C4-2B (cell line): ENCODE results near the gene USP2.

Source experiments
- ZFX ChIP-seq: fragments of 450-650 bp; IDR thresholded peaks from 2 replicates; pipeline ENCODE4 v1.6.1; 2017
- TF ChIP-seq, protein P1 (sequence below): fragments of 450-650 bp; conservative IDR thresholded peaks from 2 replicates; pipeline ENCODE4 v1.5.1; 2017; ENCODE audit warnings: mild to moderate bottlenecking

DNA sequence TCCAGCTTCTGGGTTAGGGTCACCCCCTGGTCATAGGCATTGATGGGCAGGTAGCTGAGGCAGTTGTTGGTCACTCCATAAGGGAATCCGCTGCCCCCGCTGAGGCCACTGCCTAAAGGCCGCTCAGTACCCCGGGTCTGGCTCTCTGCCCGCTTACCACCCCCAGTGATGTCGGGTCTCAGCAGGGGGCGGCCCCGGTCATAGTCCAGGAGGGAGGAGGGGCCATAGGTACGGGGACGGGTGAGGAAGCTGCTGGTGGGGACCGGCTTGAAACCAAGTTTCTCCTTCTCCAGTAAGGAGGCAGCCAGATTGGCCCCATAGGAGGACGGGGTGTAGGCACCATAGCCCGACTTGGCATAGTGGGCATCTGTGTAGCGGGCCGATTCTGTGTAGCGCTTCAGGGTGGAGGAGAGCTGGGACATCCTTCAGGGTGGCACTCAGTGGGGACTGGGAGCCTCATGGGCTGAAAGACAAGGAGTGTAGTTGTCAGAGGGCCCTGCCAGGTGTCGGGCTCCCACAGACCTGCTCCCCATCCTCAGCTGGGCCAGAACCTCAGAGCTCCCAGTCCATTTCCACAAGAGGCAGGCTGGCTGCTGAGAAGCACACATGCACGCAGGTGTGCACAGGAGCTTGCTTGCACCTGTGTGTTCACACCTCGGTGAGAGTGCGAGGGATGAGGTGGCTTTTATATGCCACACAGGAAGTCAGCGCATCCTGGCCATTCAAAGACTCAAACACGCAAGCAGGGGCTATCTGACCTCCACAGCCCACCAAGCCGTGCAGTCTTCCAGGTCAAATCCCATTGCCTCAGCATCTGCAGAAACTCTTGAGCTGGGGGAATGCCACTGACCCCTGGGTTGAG, 8.2 kb downstream of the USP2 start:
- TF ChIP-seq, protein P1, sequence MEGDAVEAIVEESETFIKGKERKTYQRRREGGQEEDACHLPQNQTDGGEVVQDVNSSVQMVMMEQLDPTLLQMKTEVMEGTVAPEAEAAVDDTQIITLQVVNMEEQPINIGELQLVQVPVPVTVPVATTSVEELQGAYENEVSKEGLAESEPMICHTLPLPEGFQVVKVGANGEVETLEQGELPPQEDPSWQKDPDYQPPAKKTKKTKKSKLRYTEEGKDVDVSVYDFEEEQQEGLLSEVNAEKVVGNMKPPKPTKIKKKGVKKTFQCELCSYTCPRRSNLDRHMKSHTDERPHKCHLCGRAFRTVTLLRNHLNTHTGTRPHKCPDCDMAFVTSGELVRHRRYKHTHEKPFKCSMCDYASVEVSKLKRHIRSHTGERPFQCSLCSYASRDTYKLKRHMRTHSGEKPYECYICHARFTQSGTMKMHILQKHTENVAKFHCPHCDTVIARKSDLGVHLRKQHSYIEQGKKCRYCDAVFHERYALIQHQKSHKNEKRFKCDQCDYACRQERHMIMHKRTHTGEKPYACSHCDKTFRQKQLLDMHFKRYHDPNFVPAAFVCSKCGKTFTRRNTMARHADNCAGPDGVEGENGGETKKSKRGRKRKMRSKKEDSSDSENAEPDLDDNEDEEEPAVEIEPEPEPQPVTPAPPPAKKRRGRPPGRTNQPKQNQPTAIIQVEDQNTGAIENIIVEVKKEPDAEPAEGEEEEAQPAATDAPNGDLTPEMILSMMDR = no peak
- TF ChIP-seq ZFX = no peak
